GM18499 (cell line): ENCODE data around the gene SLC22A31.
"Not testable (repeated sequence)": the region's sequence is repeated elsewhere in the genome, so short reads cannot be mapped to it uniquely, and the experiment has no call there.

ENCODE experiments used
- ATAC-seq: cut with Tn5 transposase; IDR thresholded peaks from one replicate; pipeline ENCODE4 v1.9.1; 2021; ENCODE audit warnings: moderate number of reproducible peaks; ENCODE audit not compliant: insufficient read depth, unreplicated experiment

SLC22A31 gene

GRCh38 chr16:89194340-89195311 is 5.7 kb downstream of the SLC22A31 start:
- no peak for ATAC-seq

DNA sequence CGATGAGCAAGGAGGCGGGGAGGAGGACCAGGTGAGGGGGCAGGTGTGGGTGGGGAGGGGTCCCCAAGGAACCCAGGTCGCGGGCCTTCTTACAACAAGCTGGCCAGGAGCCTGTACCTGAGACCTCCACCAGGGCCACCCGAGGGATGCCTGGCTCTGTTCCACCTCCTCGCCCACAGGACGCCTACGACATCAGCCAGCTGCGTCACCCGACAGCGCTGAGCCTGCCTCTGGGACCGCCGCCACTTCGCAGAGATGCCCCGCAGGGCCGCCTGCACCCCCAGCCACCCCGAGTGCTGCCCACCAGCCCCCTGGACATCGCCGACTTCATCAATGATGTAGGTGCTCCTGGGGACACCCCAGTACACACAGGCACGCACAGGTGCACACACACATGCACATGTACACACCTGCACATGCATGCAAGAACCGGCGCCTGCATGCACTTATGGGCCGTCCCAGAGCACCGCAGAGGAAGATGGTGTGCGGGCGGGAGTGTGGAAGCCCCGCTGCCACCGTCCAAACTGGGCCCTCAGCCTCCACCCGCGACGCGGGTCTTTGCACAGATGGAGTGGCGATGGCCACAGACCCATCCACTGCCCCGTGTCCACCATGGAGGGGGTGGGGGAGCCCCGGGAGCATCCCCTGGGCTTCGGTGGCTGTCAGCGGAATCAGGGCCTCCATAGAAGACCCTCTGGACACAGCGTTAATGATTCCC is 6.6 kb downstream of the SLC22A31 start:
- ATAC-seq: no peak

DNA sequence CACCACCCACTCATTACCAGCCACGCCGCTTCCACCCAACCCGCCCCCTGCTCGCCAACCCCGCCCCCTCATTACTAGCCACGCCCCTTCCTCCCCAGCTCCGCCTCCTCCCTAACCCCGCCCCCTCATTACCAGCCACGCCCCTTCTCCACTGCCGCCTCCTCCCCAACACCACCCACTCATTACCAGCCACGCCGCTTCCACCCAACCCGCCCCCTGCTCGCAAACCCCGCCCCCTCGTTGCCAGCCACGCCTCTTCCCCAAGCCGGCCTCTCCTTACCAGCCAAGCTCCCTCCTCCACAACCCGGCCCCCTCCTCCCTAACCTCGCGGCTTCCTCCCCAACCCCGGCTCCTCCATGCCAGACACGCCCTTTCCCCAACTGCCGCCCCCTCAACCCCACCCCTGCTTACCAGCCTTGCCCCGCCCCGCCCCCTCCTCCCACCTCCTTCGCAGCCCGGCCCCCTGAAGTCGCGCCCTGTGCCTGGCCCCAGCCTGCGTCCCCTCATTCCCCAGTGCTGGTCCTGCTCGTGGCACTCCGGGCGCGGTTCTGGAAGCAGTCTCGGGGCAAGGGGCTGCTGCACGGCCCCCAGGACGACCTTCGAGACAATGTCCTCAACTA is 7.3 kb downstream of the SLC22A31 start:
- no peak for ATAC-seq

GRCh38 chr16:89192186-89192955 is 8.0 kb downstream of the SLC22A31 start:
- not testable (repeated sequence) for ATAC-seq

GRCh38 chr16:89191901-89192185 is 8.5 kb downstream of the SLC22A31 start:
- no peak for ATAC-seq

GRCh38 chr16:89191033-89191900 is 9.1 kb downstream of the SLC22A31 start:
- no peak for ATAC-seq

DNA sequence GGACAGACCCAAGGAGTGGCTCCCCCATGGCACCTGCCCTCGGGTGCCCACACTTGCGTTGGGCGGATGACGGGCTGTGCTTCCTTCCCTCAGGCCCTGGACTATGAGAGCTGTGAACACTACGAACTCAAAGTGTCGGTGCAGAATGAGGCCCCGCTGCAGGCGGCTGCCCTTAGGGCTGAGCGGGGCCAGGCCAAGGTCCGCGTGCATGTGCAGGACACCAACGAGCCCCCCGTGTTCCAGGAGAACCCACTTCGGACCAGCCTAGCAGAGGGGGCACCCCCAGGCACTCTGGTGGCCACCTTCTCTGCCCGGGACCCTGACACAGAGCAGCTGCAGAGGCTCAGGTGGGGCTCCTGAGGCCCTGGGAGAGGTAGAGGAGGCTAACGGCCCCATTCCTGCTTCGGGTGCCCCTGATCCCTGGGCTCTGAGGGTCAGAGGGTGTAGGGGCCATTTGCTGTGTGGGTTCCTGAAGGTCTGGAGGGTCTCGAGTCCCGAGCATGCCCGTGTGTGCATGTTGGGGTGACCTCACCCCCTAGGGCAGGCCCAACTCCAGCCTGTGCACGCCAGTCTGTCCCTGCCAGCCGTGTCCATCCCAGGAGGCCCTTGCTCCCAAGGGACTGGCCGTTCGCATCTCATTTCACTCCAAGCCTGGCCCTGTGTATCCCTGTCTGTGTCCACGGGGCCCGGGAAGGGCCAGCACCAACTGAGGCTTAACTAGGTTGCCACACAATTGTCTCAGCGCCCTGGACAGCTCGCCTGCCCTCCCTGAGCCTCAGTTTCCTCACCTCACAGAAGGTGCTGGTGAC is 10.0 kb downstream of the SLC22A31 start:
- ATAC-seq: no peak

DNA sequence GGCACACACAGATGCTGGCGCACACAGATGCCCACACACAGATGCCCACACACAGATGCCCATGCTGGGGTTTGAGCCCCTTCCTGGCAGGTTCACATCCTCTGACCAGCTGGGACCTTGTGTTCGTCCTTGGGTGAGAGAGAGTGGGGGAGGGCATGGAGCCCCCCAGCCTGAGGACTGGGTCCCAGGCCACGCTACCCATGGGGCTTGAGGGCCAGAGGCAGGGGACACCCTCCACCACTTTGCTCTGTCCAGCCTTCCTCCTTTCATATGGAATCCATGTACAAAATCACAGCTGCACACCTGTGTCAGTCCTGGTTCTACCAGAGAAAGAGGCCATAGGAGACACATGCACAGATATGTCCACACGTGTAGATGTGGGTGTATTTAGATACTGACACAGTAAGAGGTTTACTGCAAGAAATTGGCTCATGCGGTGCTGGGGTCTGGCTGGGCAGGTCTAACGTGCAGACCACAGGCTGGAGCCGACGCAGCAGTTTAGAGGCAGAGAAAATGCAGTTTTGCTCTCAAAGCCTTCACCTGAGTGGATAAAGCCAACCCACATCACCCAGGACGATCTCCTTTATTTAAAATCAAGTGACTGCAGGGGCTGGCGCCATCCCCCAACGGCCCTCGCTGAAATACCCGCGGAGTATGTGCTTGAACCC is 10.8 kb downstream of the SLC22A31 start:
- ATAC-seq: no peak

DNA sequence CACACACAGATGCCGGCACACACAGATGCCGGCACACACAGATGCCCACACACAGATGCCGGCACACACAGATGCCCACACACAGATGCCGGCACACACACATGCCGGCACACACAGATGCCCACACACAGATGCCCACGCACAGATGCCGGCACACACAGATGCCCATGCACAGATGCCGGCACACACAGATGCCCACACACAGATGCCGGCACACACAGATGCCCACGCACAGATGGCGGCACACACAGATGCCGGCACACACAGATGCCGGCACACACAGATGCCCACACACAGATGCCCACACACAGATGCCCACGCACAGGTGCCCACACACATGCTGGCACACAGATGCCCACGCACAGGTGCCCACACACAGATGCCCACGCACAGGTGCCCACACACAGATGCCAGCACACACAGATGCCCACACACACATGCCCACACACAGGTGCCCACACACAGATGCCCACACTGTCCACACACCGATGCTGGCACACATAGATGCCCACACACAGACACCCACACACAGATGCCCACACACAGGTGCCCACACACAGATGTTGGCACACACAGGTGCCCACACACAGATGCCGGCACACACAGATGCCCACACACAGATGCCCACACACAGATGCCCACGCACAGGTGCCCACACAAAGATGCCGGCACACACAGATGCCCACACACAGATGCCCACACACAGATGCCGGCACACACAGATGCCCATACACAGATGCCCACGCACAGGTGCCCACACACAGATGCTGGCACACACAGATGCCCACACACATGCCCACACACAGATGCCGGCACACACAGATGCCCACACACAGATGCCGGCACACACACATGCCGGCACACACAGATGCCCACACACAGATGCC is 11.6 kb downstream of the SLC22A31 start:
- ATAC-seq: not testable (repeated sequence)

GRCh38 chr16:89187770-89188392 is 12.5 kb downstream of the SLC22A31 start:
- no peak for ATAC-seq

DNA sequence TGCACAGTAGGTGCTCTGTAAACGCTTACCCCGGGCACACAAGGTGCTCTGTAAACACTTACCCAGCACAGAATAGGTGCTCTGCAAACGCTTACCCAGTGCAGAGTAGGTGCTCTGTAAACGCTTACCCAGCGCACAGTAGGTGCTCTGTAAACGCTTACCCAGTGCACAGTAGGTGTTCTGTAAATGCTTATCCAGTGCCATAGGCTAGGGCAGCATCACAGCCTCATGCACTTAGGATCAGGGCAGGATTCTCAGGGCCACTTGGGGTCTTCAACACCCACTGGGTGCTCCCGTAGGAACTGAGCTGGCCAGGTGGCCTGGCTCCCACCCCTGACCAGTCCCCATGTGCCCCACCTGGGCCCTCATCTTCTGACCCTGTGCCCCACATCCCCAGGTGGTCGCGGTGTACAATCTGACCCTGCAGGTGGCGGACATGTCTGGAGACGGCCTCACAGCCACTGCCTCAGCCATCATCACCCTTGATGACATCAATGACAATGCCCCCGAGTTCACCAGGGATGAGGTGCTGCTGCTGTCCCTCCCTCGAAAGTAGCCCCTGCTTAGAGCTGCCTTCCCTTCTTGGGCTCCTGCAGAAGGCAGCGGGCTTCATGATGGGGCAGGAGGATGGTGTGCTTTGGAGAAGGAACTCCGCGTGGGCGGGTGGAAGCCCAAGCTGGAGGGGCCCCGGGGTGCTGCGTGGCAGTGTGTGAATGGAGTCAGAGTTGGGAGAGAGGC is 13.1 kb downstream of the SLC22A31 start:
- ATAC-seq: no peak

DNA sequence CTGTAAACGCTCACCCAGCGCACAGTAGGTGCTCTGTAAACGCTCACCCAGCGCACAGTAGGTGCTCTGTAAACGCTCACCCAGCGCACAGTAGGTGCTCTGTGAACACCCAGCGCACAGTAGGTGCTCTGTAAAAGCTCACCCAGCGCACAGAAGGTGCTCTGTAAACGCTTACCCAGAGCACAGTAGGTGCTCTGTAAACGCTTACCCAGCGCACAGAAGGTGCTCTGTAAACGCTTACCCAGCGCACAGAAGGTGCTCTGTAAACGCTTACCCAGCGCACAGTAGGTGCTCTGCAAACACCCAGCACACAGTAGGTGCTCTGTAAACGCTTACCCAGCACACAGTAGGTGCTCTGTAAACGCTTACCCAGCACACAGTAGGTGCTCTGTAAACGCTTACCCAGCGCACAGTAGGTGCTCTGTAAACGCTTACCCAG is 13.7 kb downstream of the SLC22A31 start:
- ATAC-seq: not testable (repeated sequence)

DNA sequence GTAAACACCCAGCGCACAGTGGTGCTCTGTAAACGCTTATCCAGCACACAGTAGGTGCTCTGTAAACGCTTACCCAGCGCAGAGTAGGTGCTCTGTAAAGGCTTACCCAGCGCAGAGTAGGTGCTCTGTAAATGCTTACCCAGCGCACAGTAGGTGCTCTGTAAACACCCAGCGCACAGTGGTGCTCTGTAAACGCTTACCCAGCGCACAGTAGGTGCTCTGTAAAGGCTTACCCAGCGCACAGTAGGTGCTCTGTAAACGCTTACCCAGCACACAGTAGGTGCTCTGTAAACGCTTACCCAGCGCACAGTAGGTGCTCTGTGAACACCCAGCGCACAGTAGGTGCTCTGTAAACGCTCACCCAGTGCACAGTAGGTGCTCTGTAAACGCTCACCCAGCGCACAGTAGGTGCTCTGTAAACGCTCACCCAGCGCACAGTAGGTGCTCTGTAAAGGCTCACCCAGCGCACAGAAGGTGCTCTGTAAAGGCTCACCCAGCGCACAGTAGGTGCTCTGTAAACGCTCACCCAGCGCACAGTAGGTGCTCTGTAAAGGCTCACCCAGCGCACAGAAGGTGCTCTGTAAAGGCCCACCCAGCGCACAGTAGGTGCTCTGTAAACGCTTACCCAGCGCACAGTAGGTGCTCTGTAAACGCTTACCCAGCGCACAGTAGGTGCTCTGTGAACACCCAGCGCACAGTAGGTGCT is 14.3 kb downstream of the SLC22A31 start:
- not testable (repeated sequence) for ATAC-seq

DNA sequence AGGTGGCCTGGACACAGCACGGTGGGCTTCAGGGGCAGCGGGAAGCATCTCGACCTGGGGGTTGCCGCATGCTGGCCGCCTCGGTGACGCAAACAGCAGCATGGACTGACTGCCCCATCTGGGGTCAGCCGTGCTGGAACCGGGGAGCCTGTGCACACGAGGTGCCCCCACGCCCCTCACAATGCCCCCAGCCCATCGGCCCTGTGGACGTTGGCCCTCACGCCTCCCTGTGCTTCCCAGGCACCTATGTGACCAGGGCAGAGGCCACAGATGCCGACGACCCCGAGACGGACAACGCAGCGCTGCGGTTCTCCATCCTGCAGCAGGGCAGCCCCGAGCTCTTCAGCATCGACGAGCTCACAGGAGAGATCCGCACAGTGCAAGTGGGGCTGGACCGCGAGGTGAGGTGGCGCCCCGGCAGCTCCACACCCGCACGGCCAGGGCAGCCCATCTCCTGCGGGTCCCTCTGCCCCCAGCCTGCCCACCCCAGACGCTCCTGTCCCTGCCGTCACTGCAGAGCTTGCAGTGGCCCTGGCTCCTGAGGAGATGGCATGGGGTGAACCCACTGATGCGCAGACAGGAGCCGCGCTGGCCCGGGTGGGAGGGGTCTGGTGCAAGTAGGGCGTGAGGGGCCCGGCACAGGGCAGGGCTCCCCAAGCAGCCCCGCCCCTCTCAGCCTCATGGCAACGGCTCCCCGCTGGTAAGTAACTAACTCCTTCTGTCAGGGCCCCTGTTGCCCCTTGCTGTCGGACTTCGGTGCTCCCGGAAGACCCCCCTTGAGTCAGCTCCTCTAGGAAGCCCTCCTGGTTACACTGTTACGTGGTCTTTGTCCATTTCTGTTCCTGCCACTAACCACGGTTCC is 15.2 kb downstream of the SLC22A31 start:
- no peak for ATAC-seq

DNA sequence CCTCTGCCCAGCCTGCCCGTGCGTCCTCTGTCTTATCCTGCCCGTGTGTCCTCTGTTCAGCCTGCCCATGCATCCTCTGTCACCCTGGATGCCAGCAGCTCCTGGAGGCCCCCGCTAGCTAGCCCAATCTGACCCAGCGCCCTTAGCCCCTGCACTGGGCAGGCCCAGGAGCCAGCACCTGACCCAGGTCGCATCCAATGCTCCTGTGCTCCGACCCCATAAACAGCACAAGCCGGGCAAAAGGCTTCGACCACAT is 15.7 kb downstream of the SLC22A31 start:
- ATAC-seq: no peak
